SK-N-SH treated with all-trans-retinoic acid at 6 μM for 48 hours (cell line): ENCODE measurements around the gene SORCS3.

Experiments used
- ATAC-seq: fragments of 200-7000 bp; cut with Tn5 transposase; 3 replicates; pipeline ENCODE4 v1.9.1; 2020; ENCODE audit warnings: mild to moderate bottlenecking, moderate library complexity
- ARNTL ChIP-seq: fragments of 450-650 bp; formaldehyde crosslinking; IDR thresholded peaks from 2 replicates; pipeline ENCODE4 v1.5.0; 2020; ENCODE audit warnings: low read depth, mild to moderate bottlenecking, moderate library complexity, borderline replicate concordance
- BACH2 ChIP-seq: fragments of 250-450 bp; sonication (Bioruptor Pico); IDR thresholded peaks from 2 replicates; pipeline ENCODE4 v1.9.0; 2021; ENCODE audit warnings: mild to moderate bottlenecking, borderline replicate concordance
- CREB5 ChIP-seq: fragments of 250-450 bp; sonication (Bioruptor Pico); IDR thresholded peaks from 2 replicates; pipeline ENCODE4 v1.5.1; 2020; ENCODE audit warnings: low read depth, mild to moderate bottlenecking, moderate library complexity
- CSDC2 ChIP-seq: fragments of 250-450 bp; sonication (Bioruptor Pico); IDR thresholded peaks from 2 replicates; pipeline ENCODE4 v1.5.0; 2020; ENCODE audit warnings: mild to moderate bottlenecking, moderate library complexity
- CSRNP3 ChIP-seq: fragments of 250-450 bp; sonication (Bioruptor Pico); IDR thresholded peaks from 2 replicates; pipeline ENCODE4 v1.5.1; 2021; ENCODE audit warnings: mild to moderate bottlenecking, moderate library complexity
- GLIS3 ChIP-seq: fragments of 250-450 bp; sonication (Bioruptor Pico); IDR thresholded peaks from 2 replicates; pipeline ENCODE4 v1.5.0; 2020; ENCODE audit warnings: mild to moderate bottlenecking, moderate library complexity
- ISL1 ChIP-seq: fragments of 250-450 bp; sonication (Bioruptor Pico); IDR thresholded peaks from 2 replicates; pipeline ENCODE4 v2.1.2; 2022; ENCODE audit warnings: mild to moderate bottlenecking, moderate library complexity
- OSR1 ChIP-seq: fragments of 250-450 bp; sonication (Bioruptor Pico); IDR thresholded peaks from 2 replicates; pipeline ENCODE4 v1.8.0; 2022; ENCODE audit warnings: moderate library complexity, mild to moderate bottlenecking, inconsistent platforms
- PATZ1 ChIP-seq: fragments of 250-450 bp; sonication (Bioruptor Pico); IDR thresholded peaks from 2 replicates; pipeline ENCODE4 v1.8.0; 2020; ENCODE audit warnings: mild to moderate bottlenecking, moderate library complexity, borderline replicate concordance
- PPARA ChIP-seq: fragments of 250-450 bp; sonication (Bioruptor Pico); IDR thresholded peaks from 2 replicates; pipeline ENCODE4 v1.5.0; 2020; ENCODE audit warnings: mild to moderate bottlenecking, borderline replicate concordance
- RARB ChIP-seq: fragments of 250-450 bp; sonication (Bioruptor Pico); IDR thresholded peaks from 2 replicates; pipeline ENCODE4 v1.8.0; 2021; ENCODE audit warnings: mild to moderate bottlenecking, moderate library complexity
- SNAI2 ChIP-seq: fragments of 250-450 bp; sonication (Bioruptor Pico); IDR thresholded peaks from 2 replicates; pipeline ENCODE4 v1.5.0; 2020; ENCODE audit warnings: mild to moderate bottlenecking, moderate library complexity
- TCF4 ChIP-seq: fragments of 250-450 bp; sonication (Bioruptor Pico); IDR thresholded peaks from 2 replicates; pipeline ENCODE4 v1.8.0; 2021; ENCODE audit warnings: mild to moderate bottlenecking, moderate library complexity, borderline replicate concordance
- TOX ChIP-seq: fragments of 250-450 bp; sonication (Bioruptor Pico); IDR thresholded peaks from 2 replicates; pipeline ENCODE4 v1.8.0; 2021; ENCODE audit warnings: mild to moderate bottlenecking, moderate library complexity, borderline replicate concordance
- TSHZ2 ChIP-seq: fragments of 250-450 bp; sonication (Bioruptor Pico); IDR thresholded peaks from 2 replicates; pipeline ENCODE4 v1.5.0; 2020; ENCODE audit warnings: mild to moderate bottlenecking, moderate library complexity
- ZC3H10 ChIP-seq: fragments of 250-450 bp; sonication (Bioruptor Pico); IDR thresholded peaks from 2 replicates; pipeline ENCODE4 v1.5.1; 2021; ENCODE audit warnings: mild to moderate bottlenecking, moderate library complexity
- ZFP3 ChIP-seq: fragments of 250-450 bp; sonication (Bioruptor Pico); IDR thresholded peaks from 2 replicates; pipeline ENCODE4 v1.5.0; 2020; ENCODE audit warnings: mild to moderate bottlenecking, moderate library complexity
- ZFP30 ChIP-seq: fragments of 450-650 bp; formaldehyde crosslinking; IDR thresholded peaks from 2 replicates; pipeline ENCODE4 v1.5.0; 2022; ENCODE audit warnings: mild to moderate bottlenecking, moderate library complexity
- ZNF565 ChIP-seq: fragments of 450-650 bp; formaldehyde crosslinking; conservative IDR thresholded peaks from 2 replicates; pipeline ENCODE4 v1.5.0; 2020; ENCODE audit warnings: low read depth, mild to moderate bottlenecking, moderate library complexity
- ZNF70 ChIP-seq: fragments of 450-650 bp; formaldehyde crosslinking; IDR thresholded peaks from 2 replicates; pipeline ENCODE4 v1.5.0; 2020; ENCODE audit warnings: mild to moderate bottlenecking, moderate library complexity
- ZNF8 ChIP-seq: fragments of 450-650 bp; formaldehyde crosslinking; IDR thresholded peaks from 2 replicates; pipeline ENCODE4 v1.5.0; 2020; ENCODE audit warnings: mild to moderate bottlenecking, moderate library complexity

The SORCS3 gene

GRCh38 chr10:104903433-104903832 lies 262.3 kb downstream of the SORCS3 start:
- TF ChIP-seq ZFP30 (CRISPR knock-in tag) (no peak), PATZ1 (no peak), ZNF70 (CRISPR knock-in tag) (no peak), GLIS3 (CRISPR knock-in tag) (no peak), PPARA (CRISPR knock-in tag) (no peak)
- TF ChIP-seq, all 23 proteins: peak for 0
- ATAC-seq = no peak

- ATAC-seq = no peak
- TF ChIP-seq TOX (no peak), RARB (CRISPR knock-in tag) (no peak), ZNF565 (CRISPR knock-in tag) (no peak), CSRNP3 (CRISPR knock-in tag) (no peak), CSDC2 (CRISPR knock-in tag) (no peak), CREB5 (CRISPR knock-in tag) (no peak), ZC3H10 (no peak), ARNTL (CRISPR knock-in tag) (no peak), ZNF8 (CRISPR knock-in tag) (no peak), PATZ1 (no peak), OSR1 (CRISPR knock-in tag) (no peak), TSHZ2 (CRISPR knock-in tag) (no peak), ZFP30 (CRISPR knock-in tag) (no peak), BACH2 (CRISPR knock-in tag) (no peak), TCF4 (CRISPR knock-in tag) (no peak), ZFP3 (CRISPR knock-in tag) (no peak), ISL1 (no peak), SNAI2 (no peak), GLIS3 (CRISPR knock-in tag) (no peak)
These were observed 263.7 kb downstream of the SORCS3 start for GRCh38 chr10:104904753-104905323.

GRCh38 chr10:104906112-104906511 lies 265.0 kb downstream of the SORCS3 start:
- TF ChIP-seq TSHZ2 (CRISPR knock-in tag) = no peak
- TF ChIP-seq ZNF70 (CRISPR knock-in tag) = no peak
- no peak for TF ChIP-seq ZFP30 (CRISPR knock-in tag)
- no peak for TF ChIP-seq PPARA (CRISPR knock-in tag)
- ATAC-seq = no peak
